Measurements from ENCODE around the gene ALKBH2. TPM values are rescaled to one million over a fixed set of nuclear protein-coding genes. Genes with fewer than 3 reads are reported as not detected.
A peak's percentile ranks its signal among the peaks of the same experiment; 100 is the strongest.

The ALKBH2 gene
- total and polyA plus RNA-seq, 2 of the 8 experiments (the other 6 are each of a cell fraction or from before 2014, with no cell fraction given), result 19.1 to 22.5 TPM

- CTCF ChIA-PET (ENCODE audit: partially characterized antibody), result interaction anchor here (1.0 to 1.5 kb wide), 3 partner anchors 11 to 19 kb away, joined by 3 to 6 read pairs (median 4); no protein-coding TSS in a partner anchor
- FAIRE-seq, result no peak
- H2BK15ac ChIP-seq (ENCODE audit: low read length), result no peak overlapping the region
- no peak overlapping the region for H2BK12ac ChIP-seq (ENCODE audit: low read depth, low read length)
- no peak overlapping the region; the same call in 1 of the 2 replicates for H3K18ac ChIP-seq (ENCODE audit: extremely low read depth, low read length)
- H2BK20ac ChIP-seq (ENCODE audit: low read length), result no peak overlapping the region
- no peak for DNase-seq (ENCODE audit: low read depth in 1 of 2, low spot score in 2 of 2)
- H3K23ac ChIP-seq (ENCODE audit: insufficient read length), result no peak overlapping the region
- no peak overlapping the region for H3K14ac ChIP-seq (ENCODE audit: insufficient read length)
- H4K20me1 ChIP-seq (replicated peaks in 1 of 2; ENCODE audit: control insufficient read depth in 1 of 2, insufficient read depth in 2 of 2, low read length in 2 of 2), result peaks cover 0 to 5% of the 10 kb centered on the region in 2 experiments
- H2BK120ac ChIP-seq (replicated peaks; ENCODE audit: low read depth, low read length), result no peak overlapping the region
- H4K8ac ChIP-seq (ENCODE audit: extremely low read depth, insufficient read depth, low read length), result peak overlapping the region; percentile 96
- H3K79me1 ChIP-seq (ENCODE audit: low read depth, low read length), result no peaks in the 10 kb centered on the region
- WGBS, 2 experiments (ENCODE audit: extremely low coverage in 1 of 2, insufficient coverage in 1 of 2, insufficient read length in 1 of 2, insufficient replicate concordance in 2 of 2, low coverage in 1 of 2, low lambda C conversion rate in 2 of 2, missing lambda C conversion rate in 1 of 2), result 5% methylated on average over 25 of the region's 32 CpGs; no CpG with 5 or more reads in 1 of the 2 experiments
- peak overlapping the region; percentile 60 for H3K56ac ChIP-seq (replicated peaks; ENCODE audit: insufficient read length, low read depth, low read length)
- POLR2A ChIA-PET (ENCODE audit: partially characterized antibody), result interaction anchor here (1.0 to 1.9 kb wide), 5 partner anchors 11 to 117 kb away, joined by 3 to 34 read pairs (median 3); no protein-coding TSS in a partner anchor
- H4K5ac ChIP-seq (ENCODE audit: insufficient read length, low read depth, low read length), result no peak overlapping the region
- H3K9me3 ChIP-seq (ENCODE audit: insufficient read depth in 2 of 2, low read depth in 1 of 2, low read length in 1 of 2), result no peaks in the 10 kb centered on the region
- peak overlapping the region; percentile 55 to 72 for H3K4me2 ChIP-seq (ENCODE audit: insufficient read depth in 1 of 2, low read depth in 2 of 2, low read length in 2 of 2)
- peak overlapping the region; percentile 78 to 82 (median 81); a peak in 6 of 7 replicates for H3K9ac ChIP-seq (replicated peaks in 1 of 4; ENCODE audit: extremely low read depth in 1 of 4, low read depth in 3 of 4, low read length in 3 of 4)
- no peak overlapping the region; the same call in 1 of the 2 replicates for H2BK5ac ChIP-seq (ENCODE audit: low read depth, low read length)
- no peak overlapping the region for H3K4ac ChIP-seq (replicated peaks; ENCODE audit: insufficient read length, low read depth, low read length)
- peaks cover 0 to 3% (median under 1%) of the 10 kb centered on the region in 4 experiments; a peak in 3 of 7 replicates for H3K4me1 ChIP-seq (replicated peaks in 1 of 4; ENCODE audit: control insufficient read depth in 3 of 4, insufficient read depth in 4 of 4, low read length in 3 of 4)
- no peaks in the 10 kb centered on the region; a peak in 2 of 7 replicates for H3K27me3 ChIP-seq (replicated peaks in 1 of 4; ENCODE audit: control insufficient read depth in 3 of 4, extremely low read depth in 1 of 4, insufficient read depth in 3 of 4, low read length in 3 of 4)
- H3K27ac ChIP-seq (ENCODE audit: low read depth, low read length), result peak overlapping the region; percentile 28; the same call in 1 of the 2 replicates
- peaks cover 6% of the 10 kb centered on the region for H3K23me2 ChIP-seq (ENCODE audit: low read depth, low read length)
- H2AK5ac ChIP-seq (ENCODE audit: low read depth, low read length), result no peak overlapping the region
- H3K79me2 ChIP-seq (ENCODE audit: control insufficient read depth in 1 of 2, insufficient read depth in 2 of 2, low read length in 2 of 2), result peaks cover 0 to 25% of the 10 kb centered on the region in 2 experiments; a peak in 2 of 4 replicates
- no peak overlapping the region for H4K91ac ChIP-seq (replicated peaks; ENCODE audit: insufficient read length, low read length)
- peak overlapping the region; percentile 39 to 89 (median 76) for H3K4me3 ChIP-seq (ENCODE audit: extremely low read depth in 1 of 4, insufficient read depth in 2 of 4, low read depth in 3 of 4, low read length in 4 of 4)
- H2AFZ ChIP-seq (ENCODE audit: low read length), result no peak overlapping the region
- peaks cover 21 to 41% (median 34%) of the 10 kb centered on the region in 4 experiments for H3K36me3 ChIP-seq (ENCODE audit: control insufficient read depth in 2 of 4, insufficient read depth in 4 of 4, low read length in 3 of 4)
- TF ChIP-seq SIN3A (conservative IDR thresholded peaks at IDR 0.05 in 1 of 2, IDR thresholded peaks at IDR 0.05 in 1 of 2; ENCODE audit: low read depth in 1 of 2, low read length in 2 of 2) (peak; percentile 35 to 69; a peak in 3 of 4 replicates), BCL11A (IDR thresholded peaks at IDR 0.05; ENCODE audit: low read depth in 2 of 2, low read length in 2 of 2) (no peak), RBBP5 (IDR thresholded peaks at IDR 0.05; ENCODE audit: borderline replicate concordance, low read depth, low read length) (no peak), RXRA (IDR thresholded peaks at IDR 0.05; ENCODE audit: insufficient read depth, low read depth, low read length) (no peak), POLR2AphosphoS5 (IDR thresholded peaks at IDR 0.05; ENCODE audit: low read depth, low read length) (peak; percentile 24; the same call in 1 of the 2 replicates), SAP30 (IDR thresholded peaks at IDR 0.05; ENCODE audit: insufficient read depth, insufficient replicate concordance, low read length) (peak; percentile 51), NANOG (IDR thresholded peaks at IDR 0.05; ENCODE audit: insufficient read depth, low read depth, low read length, poor library complexity, severe bottlenecking) (no peak), POLR2A (IDR thresholded peaks at IDR 0.05; ENCODE audit: control extremely low read depth in 1 of 2, low read depth in 2 of 2, low read length in 2 of 2) (peak in 1 of 2 experiments; percentile 66; a peak in 2 of 3 replicates), TBP (IDR thresholded peaks at IDR 0.05; ENCODE audit: low read depth, low read length) (peak; percentile 57; the same call in 1 of the 2 replicates), GABPA (IDR thresholded peaks at IDR 0.05; ENCODE audit: borderline replicate concordance, insufficient read depth, low read length) (no peak), HDAC2 (IDR thresholded peaks at IDR 0.05; ENCODE audit: borderline replicate concordance in 1 of 2, low read depth in 2 of 2, low read length in 2 of 2) (0 out of 4 replicates have a peak, but pooled peaks of 1 of the 2 experiments have one; percentile 7), TAF1 (IDR thresholded peaks at IDR 0.05; ENCODE audit: low read depth, low read length) (0 out of 2 replicates have a peak, but pooled peaks have one; percentile 37)
Observed at GRCh38 chr12:109098183-109098604, 4.9 kb upstream of the ALKBH2 start.

All from H1 (cell line).